HG02885 (cell line): ENCODE results near the gene SYNJ1.
"Not testable (repeated sequence)": the region's sequence is repeated elsewhere in the genome, so short reads cannot be mapped to it uniquely, and the experiment has no call there.

Source experiments
- ATAC-seq: cut with Tn5 transposase; IDR thresholded peaks from one replicate; pipeline ENCODE4 v1.9.1; 2021; ENCODE audit warnings: mild to moderate bottlenecking; ENCODE audit not compliant: unreplicated experiment, poor library complexity

SYNJ1 gene

GRCh38 chr21:32702702-32703101, 25.1 kb downstream of the SYNJ1 start:
- ATAC-seq = no peak

- no peak for ATAC-seq
Observed at GRCh38 chr21:32698971-32699693, 28.7 kb downstream of the SYNJ1 start.

- ATAC-seq = no peak
Observed at GRCh38 chr21:32698286-32698685, 29.5 kb downstream of the SYNJ1 start.

GRCh38 chr21:32695482-32695881, 32.3 kb downstream of the SYNJ1 start:
- ATAC-seq = not testable (repeated sequence)

GRCh38 chr21:32693581-32693980, 34.2 kb downstream of the SYNJ1 start:
- no peak for ATAC-seq

GRCh38 chr21:32690085-32690484, 37.7 kb downstream of the SYNJ1 start:
- no peak for ATAC-seq

- no peak for ATAC-seq
Observed at GRCh38 chr21:32687643-32688345, 40.0 kb downstream of the SYNJ1 start.

GRCh38 chr21:32682696-32683474, 44.9 kb downstream of the SYNJ1 start:
- no peak for ATAC-seq

- ATAC-seq = no peak
Observed at GRCh38 chr21:32674731-32675130, 53.1 kb downstream of the SYNJ1 start.

- ATAC-seq = no peak
Observed at GRCh38 chr21:32674038-32674437, 53.8 kb downstream of the SYNJ1 start.

GRCh38 chr21:32666258-32666657, 61.6 kb downstream of the SYNJ1 start:
- ATAC-seq = no peak

GRCh38 chr21:32664095-32664494, 63.7 kb downstream of the SYNJ1 start:
- not testable (repeated sequence) for ATAC-seq

GRCh38 chr21:32661981-32662380, 65.8 kb downstream of the SYNJ1 start:
- ATAC-seq = not testable (repeated sequence)

GRCh38 chr21:32661026-32661782, 66.6 kb downstream of the SYNJ1 start:
- ATAC-seq = not testable (repeated sequence)

GRCh38 chr21:32658524-32658923, 69.3 kb downstream of the SYNJ1 start:
- ATAC-seq = no peak

GRCh38 chr21:32653326-32653901, 74.4 kb downstream of the SYNJ1 start:
- peak; percentile 55 for ATAC-seq

- ATAC-seq = no peak
Observed at GRCh38 chr21:32648165-32648564, 79.6 kb downstream of the SYNJ1 start.

GRCh38 chr21:32645261-32646182, 82.3 kb downstream of the SYNJ1 start:
- no peak for ATAC-seq
